A549 (cell line): ENCODE data around the gene PRDM11. TPM values are rescaled to one million over a fixed set of nuclear protein-coding genes. Genes with fewer than 3 reads are reported as not detected.
A peak's percentile ranks its signal among the peaks of the same experiment; 100 is the strongest.

ENCODE experiments used
- ATAC-seq, 2 experiments: fragments of 200-7000 bp in 1 of 2; fragments of >200 bp in 1 of 2; cut with Nextera tagmentation in 1 of 2; cut with Tn5 transposase in 1 of 2; 3 replicates each; pipeline versions ENCODE4 v1.8.0 to v1.9.1; 2018 to 2020; ENCODE audit warnings: mild to moderate bottlenecking in 1 of 2, moderate library complexity in 1 of 2
- CTCF ChIA-PET: fragments of 300-600 bp; sonication (Branson Sonifier 250); formaldehyde crosslinking; extraction: SDS; loops from one replicate; lab custom pipeline; 2021; ENCODE audit warnings: antibody characterized with exemption, inconsistent platforms; lab: Yijun Ruan, JAX
- POLR2A ChIA-PET: fragments of 350-600 bp; formaldehyde crosslinking; extraction: SDS; loops from one replicate; lab custom pipeline; 2021; ENCODE audit warnings: antibody characterized with exemption, inconsistent platforms; lab: Yijun Ruan, JAX
- DNase-seq, 2 experiments: peaks; one replicate each; pipeline versions ENCODE4 v3.0.0 to v3.0.0-alpha.2; 2011 to 2016; ENCODE audit warnings: low read depth in 1 of 2, low spot score in 1 of 2
- FAIRE-seq: peaks from 2 replicates; lab custom pipeline; 2011; peaks lifted over from hg19 to GRCh38; lab: Jason Lieb, UNC
- H3K27ac ChIP-seq, 2 experiments: fragments of >200 bp; sonication (Bioruptor Twin); formaldehyde crosslinking; 3 replicates each; pipeline ENCODE4 v1.5.1; 2016 to 2017
- H3K4me1 ChIP-seq: fragments of >200 bp; sonication (Bioruptor Twin); formaldehyde crosslinking; 3 replicates; pipeline ENCODE4 v1.6.1; 2016
- H3K4me2 ChIP-seq: fragments of >200 bp; sonication (Bioruptor Twin); formaldehyde crosslinking; 3 replicates; pipeline ENCODE4 v1.6.1; 2016
- H3K4me3 ChIP-seq: fragments of >200 bp; sonication (Bioruptor Twin); formaldehyde crosslinking; 3 replicates; pipeline ENCODE4 v1.5.1; 2016
- H3K9me3 ChIP-seq: fragments of >200 bp; sonication (Bioruptor Twin); formaldehyde crosslinking; 3 replicates; pipeline ENCODE4 v1.6.1; 2016
- BCL3 ChIP-seq: fragments of >200 bp; sonication (Bioruptor Twin); formaldehyde crosslinking; IDR thresholded peaks from 3 replicates; pipeline ENCODE4 v1.6.1; 2016
- CBX8 ChIP-seq: fragments of 200-600 bp; sonication (generic); IDR thresholded peaks from 2 replicates; pipeline ENCODE4 v1.6.1; 2016
- CHD2 ChIP-seq: fragments of 150-350 bp; IDR thresholded peaks from 2 replicates; pipeline ENCODE4 v1.6.1; 2014; ENCODE audit warnings: low read length; ENCODE audit not compliant: partially characterized antibody
- CTCF ChIP-seq: fragments of >200 bp; sonication (Bioruptor Twin); formaldehyde crosslinking; IDR thresholded peaks from 3 replicates; pipeline ENCODE4 v1.5.1; 2016
- EHMT2 ChIP-seq: fragments of 200-600 bp; sonication (generic); IDR thresholded peaks from 2 replicates; pipeline ENCODE4 v1.6.1; 2016; ENCODE audit warnings: antibody characterized with exemption, low read depth, mild to moderate bottlenecking, moderate library complexity
- FOSB ChIP-seq: fragments of 250-450 bp; sonication (Bioruptor Pico); IDR thresholded peaks from 2 replicates; pipeline ENCODE4 v1.5.0; 2020; ENCODE audit warnings: mild to moderate bottlenecking, moderate library complexity
- FOSL2 ChIP-seq, 2 experiments: fragments of 450-650 bp in 1 of 2; fragments of >200 bp in 1 of 2; sonication (Bioruptor Twin) in 1 of 2; formaldehyde crosslinking; IDR thresholded peaks; 2 replicates each; pipeline versions ENCODE4 v1.5.0 to v1.6.1; 2016 to 2020; ENCODE audit warnings: mild to moderate bottlenecking in 1 of 2, moderate library complexity in 1 of 2
- FOXS1 ChIP-seq: fragments of 250-450 bp; sonication (Bioruptor Pico); IDR thresholded peaks from 2 replicates; pipeline ENCODE4 v1.5.0; 2020; ENCODE audit warnings: mild to moderate bottlenecking, moderate library complexity
- GATA3 ChIP-seq: IDR thresholded peaks from 2 replicates; pipeline ENCODE4 v1.6.1; 2012; ENCODE audit warnings: borderline replicate concordance
- HDAC2 ChIP-seq: fragments of 200-600 bp; sonication (generic); IDR thresholded peaks from 2 replicates; pipeline ENCODE4 v1.6.1; 2016
- HOXA7 ChIP-seq: fragments of 250-450 bp; sonication (Bioruptor Pico); IDR thresholded peaks from 2 replicates; pipeline ENCODE4 v1.5.0; 2020; ENCODE audit warnings: mild to moderate bottlenecking, moderate library complexity
- HOXB5 ChIP-seq: fragments of 250-450 bp; sonication (Bioruptor Pico); IDR thresholded peaks from 2 replicates; pipeline ENCODE4 v1.5.0; 2020; ENCODE audit warnings: mild to moderate bottlenecking, moderate library complexity
- JUN ChIP-seq, 2 experiments: fragments of >200 bp; sonication (Bioruptor Twin); formaldehyde crosslinking; IDR thresholded peaks; 2 replicates in 1 of 2; 3 replicates in 1 of 2; pipeline ENCODE4 v1.6.1; 2016 to 2017
- KDM1A ChIP-seq: fragments of 200-600 bp; sonication (generic); IDR thresholded peaks from 2 replicates; pipeline ENCODE4 v1.6.1; 2016; ENCODE audit warnings: low read depth, mild to moderate bottlenecking
- MYC ChIP-seq: IDR thresholded peaks from 2 replicates; pipeline ENCODE4 v1.6.1; 2012; ENCODE audit warnings: mild to moderate bottlenecking, inconsistent platforms, low read length, improper control_type of control experiment, borderline replicate concordance
- POLR2A ChIP-seq: IDR thresholded peaks from 2 replicates; pipeline ENCODE4 v1.6.1; 2012; ENCODE audit warnings: mild to moderate bottlenecking, low read length
- RCOR1 ChIP-seq: fragments of 150-350 bp; IDR thresholded peaks from 2 replicates; pipeline ENCODE4 v1.6.1; 2014; ENCODE audit warnings: antibody characterized with exemption, low read length, low read depth
- RNF2 ChIP-seq: fragments of 200-600 bp; sonication (generic); IDR thresholded peaks from 2 replicates; pipeline ENCODE4 v1.6.1; 2016; ENCODE audit warnings: low read depth, mild to moderate bottlenecking, antibody characterized with exemption, moderate library complexity, borderline replicate concordance
- SREBF2 ChIP-seq: fragments of 450-650 bp; IDR thresholded peaks from 2 replicates; pipeline ENCODE4 v1.6.1; 2014; ENCODE audit warnings: mild to moderate bottlenecking, moderate library complexity
- TP53 ChIP-seq: fragments of 250-450 bp; sonication (Bioruptor Pico); IDR thresholded peaks from 2 replicates; pipeline ENCODE4 v1.5.0; 2021; ENCODE audit warnings: mild to moderate bottlenecking, moderate library complexity
- WGBS: methylation state at CpG from one replicate; pipeline ENCODE4 v1.1.6; 2017; ENCODE audit errors: missing lambda C conversion rate; 5-methylcytosine and 5-hydroxymethylcytosine counted together
- polyA plus RNA-seq, 4 experiments: library from polyadenylated mRNA; depleted of rRNA in 3 of 4; stranded (reverse); fragments of >200 nt; fragmentation: RNase III in 1 of 4; extraction: RNeasy Plus Mini Kit Qiagen cat#74134 plus additional on column Dnase treatment in 1 of 4; gene quantifications; 2 replicates in 3 of 4; 3 replicates in 1 of 4; pipeline ENCODE4 v1.2.3, GENCODE V29; 2011 to 2017
- TF ChIP-seq, protein P1 (sequence below): fragments of 250-450 bp; sonication (Bioruptor Pico); IDR thresholded peaks from 2 replicates; pipeline ENCODE4 v1.5.0; 2020; ENCODE audit warnings: low read depth, mild to moderate bottlenecking, moderate library complexity
- TF ChIP-seq, protein P2 (sequence below): IDR thresholded peaks from 2 replicates; pipeline ENCODE4 v1.6.1; 2012
- TF ChIP-seq, protein P3 (sequence below): IDR thresholded peaks from 2 replicates; pipeline ENCODE4 v1.6.1; 2012; ENCODE audit warnings: low read depth, borderline replicate concordance

Gene PRDM11
- polyA plus RNA-seq, 2 of the 4 experiments (the other 2 are of a cell fraction) = 4.3 to 5.3 TPM

- WGBS = 90% methylated on average over 7 of the region's 7 CpGs
- no peaks in the 10 kb centered on the region for H3K9me3 ChIP-seq
- DNase-seq (no peak), FAIRE-seq (no peak), ATAC-seq (no peak)
- ChIA-PET CTCF (interaction anchor here (1.5 to 2.9 kb wide), 2 partner anchors 68 to 74 kb away, joined by 3 to 14 read pairs; no protein-coding TSS in a partner anchor), POLR2A (no interaction called here)
- H3K27ac ChIP-seq = no peak overlapping the region
- H3K4me3 ChIP-seq = no peak overlapping the region
- no peak overlapping the region for H3K4me2 ChIP-seq
- TF ChIP-seq TP53 = no peak
- no peak for TF ChIP-seq FOXS1
- no peak for TF ChIP-seq FOSL2 (IDR thresholded peaks at IDR 0.05)
- TF ChIP-seq FOSL2 (CRISPR knock-in tag; IDR thresholded peaks at IDR 0.05) = no peak
- TF ChIP-seq JUN (IDR thresholded peaks at IDR 0.05) = no peak
- H3K4me1 ChIP-seq = peaks cover 17% of the 10 kb centered on the region
These were observed 31.8 kb downstream of the PRDM11 start for GRCh38 chr11:45178223-45178622.

- ChIA-PET CTCF (interaction anchor here (0.7 to 2.9 kb wide), 7 partner anchors 11 to 227 kb away, joined by 3 to 14 read pairs (median 3); no protein-coding TSS in a partner anchor), POLR2A (no interaction called here)
- 89% methylated on average over 8 of the region's 8 CpGs for WGBS
- FAIRE-seq (no peak), DNase-seq (peak in 1 of 2 experiments; percentile 34), ATAC-seq (no peak)
- H3K27ac ChIP-seq = peak overlapping the region in 1 of 2 experiments; percentile 98; a peak in 4 of 6 replicates
- TF ChIP-seq HDAC2 (no peak), KDM1A (no peak), TP53 (no peak), HOXB5 (no peak), POLR2A (no peak), FOSB (CRISPR knock-in tag) (no peak), CBX8 (no peak), SREBF2 (no peak), BCL3 (no peak)
- TF ChIP-seq, protein P1, sequence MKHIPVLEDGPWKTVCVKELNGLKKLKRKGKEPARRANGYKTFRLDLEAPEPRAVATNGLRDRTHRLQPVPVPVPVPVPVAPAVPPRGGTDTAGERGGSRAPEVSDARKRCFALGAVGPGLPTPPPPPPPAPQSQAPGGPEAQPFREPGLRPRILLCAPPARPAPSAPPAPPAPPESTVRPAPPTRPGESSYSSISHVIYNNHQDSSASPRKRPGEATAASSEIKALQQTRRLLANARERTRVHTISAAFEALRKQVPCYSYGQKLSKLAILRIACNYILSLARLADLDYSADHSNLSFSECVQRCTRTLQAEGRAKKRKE (CRISPR knock-in tag) = no peak
- TF ChIP-seq, all 56 proteins: peak for 0
- no peak overlapping the region for H3K4me3 ChIP-seq
- peak overlapping the region; percentile 97 for H3K4me2 ChIP-seq
- peaks cover 16% of the 10 kb centered on the region for H3K4me1 ChIP-seq
- H3K9me3 ChIP-seq = no peaks in the 10 kb centered on the region
These were observed 32.6 kb downstream of the PRDM11 start for GRCh38 chr11:45178890-45179671.

- H3K4me2 ChIP-seq = peak overlapping the region; percentile 97
- POLR2A ChIA-PET = interaction anchor here (1.3 kb wide), 1 partner anchor 33 kb away, joined by 10 read pairs; no protein-coding TSS in a partner anchor
- DNase-seq (no peak), FAIRE-seq (no peak), ATAC-seq (peak; percentile 1 to 2; a peak in 3 of 6 replicates)
- H3K9me3 ChIP-seq = no peaks in the 10 kb centered on the region
- CTCF ChIA-PET = interaction anchor here (0.7 to 2.9 kb wide), 9 partner anchors 10 to 227 kb away, joined by 3 to 14 read pairs (median 3); no protein-coding TSS in a partner anchor
- H3K27ac ChIP-seq = peak overlapping the region; percentile 97 to 98
- peak overlapping the region; percentile 64 for H3K4me3 ChIP-seq
- no peak for TF ChIP-seq EHMT2
- peaks cover 16% of the 10 kb centered on the region for H3K4me1 ChIP-seq
- 31% methylated on average over 4 of the region's 6 CpGs for WGBS
These were observed 33.3 kb downstream of the PRDM11 start for GRCh38 chr11:45179686-45180178.

- DNase-seq = peak; percentile 60 to 76
- WGBS = 0% methylated on average over 1 of the region's 78 CpGs
- Histone ChIP-seq H3K27ac (peak overlapping the region; percentile 97 to 98), H3K4me1 (peaks cover 16% of the 10 kb centered on the region), H3K4me2 (peak overlapping the region; percentile 97), H3K9me3 (no peaks in the 10 kb centered on the region), H3K4me3 (peak overlapping the region; percentile 64)
- POLR2A ChIA-PET = interaction anchor here (1.0 to 1.6 kb wide), 3 partner anchors 33 to 70 kb away, joined by 4 to 10 read pairs (median 9); no protein-coding TSS in a partner anchor
- FAIRE-seq = no peak
- peak; percentile 82 to 87 for ATAC-seq
- CTCF ChIA-PET = interaction anchor here (0.7 to 4.4 kb wide), 12 partner anchors 9 to 228 kb away, joined by 3 to 35 read pairs (median 4); no protein-coding TSS in a partner anchor
- TF ChIP-seq CTCF (peak; percentile 36), RCOR1 (no peak), HOXA7 (no peak), GATA3 (no peak), SREBF2 (no peak), KDM1A (no peak), MYC (0 out of 2 replicates have a peak, but pooled peaks have one; percentile 8), CBX8 (no peak), RNF2 (no peak), CHD2 (no peak)
- TF ChIP-seq, protein P2, sequence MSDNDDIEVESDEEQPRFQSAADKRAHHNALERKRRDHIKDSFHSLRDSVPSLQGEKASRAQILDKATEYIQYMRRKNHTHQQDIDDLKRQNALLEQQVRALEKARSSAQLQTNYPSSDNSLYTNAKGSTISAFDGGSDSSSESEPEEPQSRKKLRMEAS = peak; percentile 9; the same call in 1 of the 2 replicates
- TF ChIP-seq, protein P3, sequence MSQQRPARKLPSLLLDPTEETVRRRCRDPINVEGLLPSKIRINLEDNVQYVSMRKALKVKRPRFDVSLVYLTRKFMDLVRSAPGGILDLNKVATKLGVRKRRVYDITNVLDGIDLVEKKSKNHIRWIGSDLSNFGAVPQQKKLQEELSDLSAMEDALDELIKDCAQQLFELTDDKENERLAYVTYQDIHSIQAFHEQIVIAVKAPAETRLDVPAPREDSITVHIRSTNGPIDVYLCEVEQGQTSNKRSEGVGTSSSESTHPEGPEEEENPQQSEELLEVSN = no peak
These were observed 33.9 kb downstream of the PRDM11 start for GRCh38 chr11:45180179-45180847.
